WTC11 (cell line): ENCODE data around the gene SSR1. TPM values are rescaled to one million over a fixed set of nuclear protein-coding genes. Genes with fewer than 3 reads are reported as not detected.

Experiments
- AR ChIP-seq: fragments of 250-450 bp; sonication (Bioruptor Pico); IDR thresholded peaks from 2 replicates; pipeline ENCODE4 v1.9.0; 2021; ENCODE audit warnings: mild to moderate bottlenecking
- CBFB ChIP-seq: sonication (generic); formaldehyde crosslinking; IDR thresholded peaks from 2 replicates; pipeline ENCODE4 v1.8.1; 2022; ENCODE audit warnings: mild to moderate bottlenecking, low read depth, missing genetic modification reagents
- CDX4 ChIP-seq: fragments of 250-450 bp; sonication (Bioruptor Pico); IDR thresholded peaks from 2 replicates; pipeline ENCODE4 v1.9.0; 2021; ENCODE audit warnings: moderate library complexity, mild to moderate bottlenecking, inconsistent platforms, borderline replicate concordance
- CREB1 ChIP-seq: sonication (generic); formaldehyde crosslinking; IDR thresholded peaks from 2 replicates; pipeline ENCODE4 v1.8.0; 2023; ENCODE audit warnings: mild to moderate bottlenecking, missing genetic modification reagents
- E2F4 ChIP-seq: sonication (generic); formaldehyde crosslinking; IDR thresholded peaks from 2 replicates; pipeline ENCODE4 v1.8.1; 2022; ENCODE audit warnings: low read depth, mild to moderate bottlenecking, moderate library complexity, missing genetic modification reagents, borderline replicate concordance
- EMX1 ChIP-seq: fragments of 250-450 bp; sonication (Bioruptor Pico); IDR thresholded peaks from 2 replicates; pipeline ENCODE4 v1.8.0; 2021; ENCODE audit warnings: mild to moderate bottlenecking
- ETV6 ChIP-seq: sonication (generic); formaldehyde crosslinking; IDR thresholded peaks from 2 replicates; pipeline ENCODE4 v1.8.1; 2022; ENCODE audit warnings: mild to moderate bottlenecking, missing genetic modification reagents
- GRHL2 ChIP-seq: fragments of 250-450 bp; sonication (Bioruptor Pico); IDR thresholded peaks from 2 replicates; pipeline ENCODE4 v1.8.0; 2022; ENCODE audit warnings: mild to moderate bottlenecking, moderate library complexity; ENCODE audit not compliant: insufficient replicate concordance, severe bottlenecking
- HMGXB4 ChIP-seq: sonication (generic); formaldehyde crosslinking; IDR thresholded peaks from 2 replicates; pipeline ENCODE4 v1.8.1; 2023; ENCODE audit warnings: mild to moderate bottlenecking, moderate library complexity, missing genetic modification reagents
- KAT7 ChIP-seq: sonication (generic); formaldehyde crosslinking; IDR thresholded peaks from 2 replicates; pipeline ENCODE4 v1.8.1; 2023; ENCODE audit warnings: missing genetic modification reagents, mild to moderate bottlenecking, borderline replicate concordance
- NR2C2 ChIP-seq: sonication (generic); formaldehyde crosslinking; IDR thresholded peaks from 2 replicates; pipeline ENCODE4 v1.8.0; 2022; ENCODE audit warnings: mild to moderate bottlenecking, missing genetic modification reagents
- SMAD3 ChIP-seq: sonication (generic); formaldehyde crosslinking; IDR thresholded peaks from 2 replicates; pipeline ENCODE4 v1.8.0; 2022; ENCODE audit warnings: missing genetic modification reagents, mild to moderate bottlenecking, borderline replicate concordance
- STAT6 ChIP-seq: sonication (generic); formaldehyde crosslinking; conservative IDR thresholded peaks from 2 replicates; pipeline ENCODE4 v1.8.1; 2023; ENCODE audit warnings: mild to moderate bottlenecking, low read depth, missing genetic modification reagents, moderate library complexity
- total RNA-seq: library from RNA; stranded (reverse); gene quantifications from 3 replicates; pipeline ENCODE4 v1.2.3, GENCODE V29; 2021
- TF ChIP-seq, protein P1 (sequence below): sonication (generic); formaldehyde crosslinking; IDR thresholded peaks from 2 replicates; pipeline ENCODE4 v1.8.0; 2023; ENCODE audit warnings: missing genetic modification reagents
- TF ChIP-seq, protein P2 (sequence below): fragments of 250-450 bp; sonication (Bioruptor Pico); IDR thresholded peaks from 2 replicates; pipeline ENCODE4 v1.9.0; 2021; ENCODE audit warnings: mild to moderate bottlenecking, borderline replicate concordance
- TF ChIP-seq, protein P3 (sequence below): sonication (generic); formaldehyde crosslinking; IDR thresholded peaks from 2 replicates; pipeline ENCODE4 v1.8.0; 2023; ENCODE audit warnings: missing genetic modification reagents, mild to moderate bottlenecking, borderline replicate concordance

SSR1 gene
- total RNA-seq, 1 experiment from 2014 or later: 96.7 TPM

DNA sequence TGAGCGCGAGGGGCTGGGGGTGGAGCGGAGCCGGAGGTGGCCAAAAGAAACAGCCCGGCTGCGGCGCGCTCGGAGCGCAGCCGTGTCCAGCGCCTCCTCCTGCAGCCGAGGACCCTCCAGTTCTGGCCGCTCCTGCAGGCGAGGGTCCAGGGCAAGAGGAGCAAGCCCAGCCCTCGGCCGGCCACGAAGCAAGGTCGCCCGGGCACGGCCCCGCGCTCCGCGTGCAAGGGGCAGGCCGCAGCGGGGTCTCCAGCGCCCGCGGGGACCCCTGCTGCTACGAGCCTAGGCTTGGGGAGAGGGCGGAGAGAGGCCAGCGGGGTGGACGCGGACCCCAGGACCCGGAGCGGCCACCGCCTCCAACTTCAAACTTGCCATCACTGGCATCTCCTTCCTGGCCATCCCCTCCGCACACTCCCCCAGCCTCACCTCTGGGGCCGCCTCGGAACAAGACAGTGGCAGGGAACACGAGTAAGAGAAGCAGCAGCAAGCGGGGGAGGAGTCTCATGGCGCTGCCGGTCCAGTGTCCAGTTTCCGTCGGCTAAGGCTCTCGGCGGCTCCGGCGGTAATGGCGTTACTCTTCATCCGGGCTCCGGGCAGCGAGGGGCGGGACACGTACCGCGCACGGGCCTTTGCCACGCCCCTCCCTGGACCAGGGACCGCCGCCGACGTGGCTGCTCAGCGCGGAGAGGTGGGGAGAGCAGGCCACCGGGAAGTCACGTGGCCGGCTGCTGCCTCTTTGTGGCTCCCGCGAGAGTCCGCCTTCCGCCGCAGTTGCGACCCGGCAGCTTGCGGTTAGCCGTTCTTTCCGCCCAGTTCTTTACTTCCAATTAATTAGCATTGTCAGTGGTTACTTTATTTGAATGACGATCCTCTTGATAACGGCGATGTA is at the start of gene SSR1 (continued):
- TF ChIP-seq CREB1 (CRISPR knock-in tag): peak; percentile 71; the same call in 1 of the 2 replicates
- no peak for TF ChIP-seq E2F4
- TF ChIP-seq, protein P1, sequence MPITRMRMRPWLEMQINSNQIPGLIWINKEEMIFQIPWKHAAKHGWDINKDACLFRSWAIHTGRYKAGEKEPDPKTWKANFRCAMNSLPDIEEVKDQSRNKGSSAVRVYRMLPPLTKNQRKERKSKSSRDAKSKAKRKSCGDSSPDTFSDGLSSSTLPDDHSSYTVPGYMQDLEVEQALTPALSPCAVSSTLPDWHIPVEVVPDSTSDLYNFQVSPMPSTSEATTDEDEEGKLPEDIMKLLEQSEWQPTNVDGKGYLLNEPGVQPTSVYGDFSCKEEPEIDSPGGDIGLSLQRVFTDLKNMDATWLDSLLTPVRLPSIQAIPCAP (CRISPR knock-in tag): no peak; the same call in 1 of the 2 replicates
- no peak for TF ChIP-seq EMX1
- peak; percentile 82; the same call in 1 of the 2 replicates for TF ChIP-seq ETV6 (CRISPR knock-in tag)
- no peak for TF ChIP-seq CDX4 (CRISPR knock-in tag)
- TF ChIP-seq, protein P2, sequence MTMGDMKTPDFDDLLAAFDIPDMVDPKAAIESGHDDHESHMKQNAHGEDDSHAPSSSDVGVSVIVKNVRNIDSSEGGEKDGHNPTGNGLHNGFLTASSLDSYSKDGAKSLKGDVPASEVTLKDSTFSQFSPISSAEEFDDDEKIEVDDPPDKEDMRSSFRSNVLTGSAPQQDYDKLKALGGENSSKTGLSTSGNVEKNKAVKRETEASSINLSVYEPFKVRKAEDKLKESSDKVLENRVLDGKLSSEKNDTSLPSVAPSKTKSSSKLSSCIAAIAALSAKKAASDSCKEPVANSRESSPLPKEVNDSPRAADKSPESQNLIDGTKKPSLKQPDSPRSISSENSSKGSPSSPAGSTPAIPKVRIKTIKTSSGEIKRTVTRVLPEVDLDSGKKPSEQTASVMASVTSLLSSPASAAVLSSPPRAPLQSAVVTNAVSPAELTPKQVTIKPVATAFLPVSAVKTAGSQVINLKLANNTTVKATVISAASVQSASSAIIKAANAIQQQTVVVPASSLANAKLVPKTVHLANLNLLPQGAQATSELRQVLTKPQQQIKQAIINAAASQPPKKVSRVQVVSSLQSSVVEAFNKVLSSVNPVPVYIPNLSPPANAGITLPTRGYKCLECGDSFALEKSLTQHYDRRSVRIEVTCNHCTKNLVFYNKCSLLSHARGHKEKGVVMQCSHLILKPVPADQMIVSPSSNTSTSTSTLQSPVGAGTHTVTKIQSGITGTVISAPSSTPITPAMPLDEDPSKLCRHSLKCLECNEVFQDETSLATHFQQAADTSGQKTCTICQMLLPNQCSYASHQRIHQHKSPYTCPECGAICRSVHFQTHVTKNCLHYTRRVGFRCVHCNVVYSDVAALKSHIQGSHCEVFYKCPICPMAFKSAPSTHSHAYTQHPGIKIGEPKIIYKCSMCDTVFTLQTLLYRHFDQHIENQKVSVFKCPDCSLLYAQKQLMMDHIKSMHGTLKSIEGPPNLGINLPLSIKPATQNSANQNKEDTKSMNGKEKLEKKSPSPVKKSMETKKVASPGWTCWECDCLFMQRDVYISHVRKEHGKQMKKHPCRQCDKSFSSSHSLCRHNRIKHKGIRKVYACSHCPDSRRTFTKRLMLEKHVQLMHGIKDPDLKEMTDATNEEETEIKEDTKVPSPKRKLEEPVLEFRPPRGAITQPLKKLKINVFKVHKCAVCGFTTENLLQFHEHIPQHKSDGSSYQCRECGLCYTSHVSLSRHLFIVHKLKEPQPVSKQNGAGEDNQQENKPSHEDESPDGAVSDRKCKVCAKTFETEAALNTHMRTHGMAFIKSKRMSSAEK (CRISPR knock-in tag): no peak
- no peak for TF ChIP-seq GRHL2
- TF ChIP-seq CBFB: no peak
- TF ChIP-seq STAT6 (CRISPR knock-in tag): no peak
- TF ChIP-seq, protein P3, sequence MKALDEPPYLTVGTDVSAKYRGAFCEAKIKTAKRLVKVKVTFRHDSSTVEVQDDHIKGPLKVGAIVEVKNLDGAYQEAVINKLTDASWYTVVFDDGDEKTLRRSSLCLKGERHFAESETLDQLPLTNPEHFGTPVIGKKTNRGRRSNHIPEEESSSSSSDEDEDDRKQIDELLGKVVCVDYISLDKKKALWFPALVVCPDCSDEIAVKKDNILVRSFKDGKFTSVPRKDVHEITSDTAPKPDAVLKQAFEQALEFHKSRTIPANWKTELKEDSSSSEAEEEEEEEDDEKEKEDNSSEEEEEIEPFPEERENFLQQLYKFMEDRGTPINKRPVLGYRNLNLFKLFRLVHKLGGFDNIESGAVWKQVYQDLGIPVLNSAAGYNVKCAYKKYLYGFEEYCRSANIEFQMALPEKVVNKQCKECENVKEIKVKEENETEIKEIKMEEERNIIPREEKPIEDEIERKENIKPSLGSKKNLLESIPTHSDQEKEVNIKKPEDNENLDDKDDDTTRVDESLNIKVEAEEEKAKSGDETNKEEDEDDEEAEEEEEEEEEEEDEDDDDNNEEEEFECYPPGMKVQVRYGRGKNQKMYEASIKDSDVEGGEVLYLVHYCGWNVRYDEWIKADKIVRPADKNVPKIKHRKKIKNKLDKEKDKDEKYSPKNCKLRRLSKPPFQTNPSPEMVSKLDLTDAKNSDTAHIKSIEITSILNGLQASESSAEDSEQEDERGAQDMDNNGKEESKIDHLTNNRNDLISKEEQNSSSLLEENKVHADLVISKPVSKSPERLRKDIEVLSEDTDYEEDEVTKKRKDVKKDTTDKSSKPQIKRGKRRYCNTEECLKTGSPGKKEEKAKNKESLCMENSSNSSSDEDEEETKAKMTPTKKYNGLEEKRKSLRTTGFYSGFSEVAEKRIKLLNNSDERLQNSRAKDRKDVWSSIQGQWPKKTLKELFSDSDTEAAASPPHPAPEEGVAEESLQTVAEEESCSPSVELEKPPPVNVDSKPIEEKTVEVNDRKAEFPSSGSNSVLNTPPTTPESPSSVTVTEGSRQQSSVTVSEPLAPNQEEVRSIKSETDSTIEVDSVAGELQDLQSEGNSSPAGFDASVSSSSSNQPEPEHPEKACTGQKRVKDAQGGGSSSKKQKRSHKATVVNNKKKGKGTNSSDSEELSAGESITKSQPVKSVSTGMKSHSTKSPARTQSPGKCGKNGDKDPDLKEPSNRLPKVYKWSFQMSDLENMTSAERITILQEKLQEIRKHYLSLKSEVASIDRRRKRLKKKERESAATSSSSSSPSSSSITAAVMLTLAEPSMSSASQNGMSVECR (CRISPR knock-in tag): no peak
- TF ChIP-seq AR (CRISPR knock-in tag): no peak
- no peak for TF ChIP-seq NR2C2 (CRISPR knock-in tag)
- TF ChIP-seq SMAD3: 0 out of 2 replicates have a peak, but pooled peaks have one; percentile 47
- peak; percentile 68 for TF ChIP-seq HMGXB4
- TF ChIP-seq KAT7 (CRISPR knock-in tag): no peak
